GM21576 (cell line): ENCODE results near the gene KRT85.
A peak's percentile ranks its signal among the peaks of the same experiment; 100 is the strongest.

Source experiments
- ATAC-seq: cut with Tn5 transposase; IDR thresholded peaks from one replicate; pipeline ENCODE4 v1.9.1; 2021; ENCODE audit warnings: mild to moderate bottlenecking, moderate library complexity; ENCODE audit not compliant: unreplicated experiment

KRT85 gene

GRCh38 chr12:52369211-52369610, 1.9 kb upstream of the KRT85 start:
- no peak for ATAC-seq

GRCh38 chr12:52368508-52368907, 1.2 kb upstream of the KRT85 start:
- no peak for ATAC-seq

- ATAC-seq, result no peak
Measured at GRCh38 chr12:52367876-52368275, 595 bp upstream of the KRT85 start.

GRCh38 chr12:52364901-52365489, 2.3 kb downstream of the KRT85 start:
- ATAC-seq, result no peak

- no peak for ATAC-seq
Measured at GRCh38 chr12:52364061-52364460, 3.2 kb downstream of the KRT85 start.

- ATAC-seq, result no peak
Measured at GRCh38 chr12:52363111-52363679, 4.1 kb downstream of the KRT85 start.

- ATAC-seq, result no peak
Measured at GRCh38 chr12:52362118-52362726, 5.1 kb downstream of the KRT85 start.

GRCh38 chr12:52361553-52361952, 5.7 kb downstream of the KRT85 start:
- no peak for ATAC-seq

- ATAC-seq, result no peak
Measured at GRCh38 chr12:52360663-52361271, 6.5 kb downstream of the KRT85 start.

- no peak for ATAC-seq
Measured at GRCh38 chr12:52360106-52360662, 7.1 kb downstream of the KRT85 start.

GRCh38 chr12:52359621-52360061, 7.6 kb downstream of the KRT85 start:
- no peak for ATAC-seq

GRCh38 chr12:52358575-52359350, 8.5 kb downstream of the KRT85 start:
- peak; percentile 95 for ATAC-seq

GRCh38 chr12:52356762-52357580, 10.3 kb downstream of the KRT85 start:
- no peak for ATAC-seq

- no peak for ATAC-seq
Measured at GRCh38 chr12:52356031-52356761, 11.1 kb downstream of the KRT85 start.

GRCh38 chr12:52355176-52355575, 12.1 kb downstream of the KRT85 start:
- no peak for ATAC-seq

GRCh38 chr12:52354200-52354599, 13.1 kb downstream of the KRT85 start:
- no peak for ATAC-seq

- ATAC-seq, result no peak
Measured at GRCh38 chr12:52353766-52354165, 13.5 kb downstream of the KRT85 start.

- no peak for ATAC-seq
Measured at GRCh38 chr12:52352951-52353350, 14.3 kb downstream of the KRT85 start.

- no peak for ATAC-seq
Measured at GRCh38 chr12:52351196-52352059, 15.9 kb downstream of the KRT85 start.
